Ishikawa (cell line): ENCODE results near the gene OR52J3.

Experiments
- CEBPB ChIP-seq: IDR thresholded peaks from 2 replicates; pipeline ENCODE4 v1.6.1; 2012
- CREB1 ChIP-seq: IDR thresholded peaks from 2 replicates; pipeline ENCODE4 v1.6.1; 2012; ENCODE audit warnings: low read depth
- EGR1 ChIP-seq: IDR thresholded peaks from 2 replicates; pipeline ENCODE4 v1.6.1; 2012
- EP300 ChIP-seq: IDR thresholded peaks from 2 replicates; pipeline ENCODE4 v1.6.1; 2012; ENCODE audit warnings: borderline replicate concordance
- FOXM1 ChIP-seq: IDR thresholded peaks from 2 replicates; pipeline ENCODE4 v1.6.1; 2012; ENCODE audit warnings: low read depth, borderline replicate concordance
- NFIC ChIP-seq: IDR thresholded peaks from 2 replicates; pipeline ENCODE4 v1.6.1; 2012
- RAD21 ChIP-seq: IDR thresholded peaks from 2 replicates; pipeline ENCODE4 v1.6.1; 2012; ENCODE audit warnings: low read depth
- TAF1 ChIP-seq: IDR thresholded peaks from 2 replicates; pipeline ENCODE4 v1.6.1; 2012; ENCODE audit warnings: low read depth, mild to moderate bottlenecking
- TCF12 ChIP-seq: IDR thresholded peaks from 2 replicates; pipeline ENCODE4 v1.6.1; 2012; ENCODE audit warnings: low read depth
- TEAD4 ChIP-seq: IDR thresholded peaks from 2 replicates; pipeline ENCODE4 v1.6.1; 2012
- YY1 ChIP-seq: IDR thresholded peaks from 2 replicates; pipeline ENCODE4 v1.6.1; 2012; ENCODE audit warnings: low read depth
- ZBTB7A ChIP-seq: IDR thresholded peaks from 2 replicates; pipeline ENCODE4 v1.6.1; 2012; ENCODE audit warnings: low read depth
- TF ChIP-seq, protein P1 (sequence below): IDR thresholded peaks from 2 replicates; pipeline ENCODE4 v1.6.1; 2012
- TF ChIP-seq, protein P2 (sequence below): IDR thresholded peaks from 2 replicates; pipeline ENCODE4 v1.6.1; 2012; ENCODE audit warnings: low read depth, mild to moderate bottlenecking
- TF ChIP-seq, protein P3 (sequence below): IDR thresholded peaks from 2 replicates; pipeline ENCODE4 v1.6.1; 2012

The OR52J3 gene

DNA sequence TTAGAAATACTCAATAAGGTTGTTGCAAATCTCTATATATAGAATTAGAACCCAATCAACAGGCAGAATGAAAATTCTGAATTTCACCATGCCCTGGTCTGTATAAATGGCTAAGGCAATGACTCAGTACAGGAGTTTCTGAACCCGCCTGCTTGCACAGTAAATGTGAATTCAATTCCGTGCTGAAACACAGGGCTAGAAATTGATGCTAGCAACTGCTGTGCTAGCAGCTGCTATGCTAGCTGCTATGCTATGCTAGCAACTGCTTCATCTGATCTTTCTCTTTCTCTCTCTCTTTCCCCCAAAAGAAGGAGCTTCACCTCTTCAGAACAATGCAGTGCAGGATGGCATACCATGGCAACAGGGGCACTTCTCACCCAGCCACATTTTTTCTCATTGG is 9.7 kb upstream of the OR52J3 start:
- no peak for TF ChIP-seq NFIC
- TF ChIP-seq, protein P1, sequence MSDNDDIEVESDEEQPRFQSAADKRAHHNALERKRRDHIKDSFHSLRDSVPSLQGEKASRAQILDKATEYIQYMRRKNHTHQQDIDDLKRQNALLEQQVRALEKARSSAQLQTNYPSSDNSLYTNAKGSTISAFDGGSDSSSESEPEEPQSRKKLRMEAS = no peak
- TF ChIP-seq YY1 = no peak
- no peak for TF ChIP-seq RAD21
- TF ChIP-seq TCF12 = no peak
- TF ChIP-seq, protein P2, sequence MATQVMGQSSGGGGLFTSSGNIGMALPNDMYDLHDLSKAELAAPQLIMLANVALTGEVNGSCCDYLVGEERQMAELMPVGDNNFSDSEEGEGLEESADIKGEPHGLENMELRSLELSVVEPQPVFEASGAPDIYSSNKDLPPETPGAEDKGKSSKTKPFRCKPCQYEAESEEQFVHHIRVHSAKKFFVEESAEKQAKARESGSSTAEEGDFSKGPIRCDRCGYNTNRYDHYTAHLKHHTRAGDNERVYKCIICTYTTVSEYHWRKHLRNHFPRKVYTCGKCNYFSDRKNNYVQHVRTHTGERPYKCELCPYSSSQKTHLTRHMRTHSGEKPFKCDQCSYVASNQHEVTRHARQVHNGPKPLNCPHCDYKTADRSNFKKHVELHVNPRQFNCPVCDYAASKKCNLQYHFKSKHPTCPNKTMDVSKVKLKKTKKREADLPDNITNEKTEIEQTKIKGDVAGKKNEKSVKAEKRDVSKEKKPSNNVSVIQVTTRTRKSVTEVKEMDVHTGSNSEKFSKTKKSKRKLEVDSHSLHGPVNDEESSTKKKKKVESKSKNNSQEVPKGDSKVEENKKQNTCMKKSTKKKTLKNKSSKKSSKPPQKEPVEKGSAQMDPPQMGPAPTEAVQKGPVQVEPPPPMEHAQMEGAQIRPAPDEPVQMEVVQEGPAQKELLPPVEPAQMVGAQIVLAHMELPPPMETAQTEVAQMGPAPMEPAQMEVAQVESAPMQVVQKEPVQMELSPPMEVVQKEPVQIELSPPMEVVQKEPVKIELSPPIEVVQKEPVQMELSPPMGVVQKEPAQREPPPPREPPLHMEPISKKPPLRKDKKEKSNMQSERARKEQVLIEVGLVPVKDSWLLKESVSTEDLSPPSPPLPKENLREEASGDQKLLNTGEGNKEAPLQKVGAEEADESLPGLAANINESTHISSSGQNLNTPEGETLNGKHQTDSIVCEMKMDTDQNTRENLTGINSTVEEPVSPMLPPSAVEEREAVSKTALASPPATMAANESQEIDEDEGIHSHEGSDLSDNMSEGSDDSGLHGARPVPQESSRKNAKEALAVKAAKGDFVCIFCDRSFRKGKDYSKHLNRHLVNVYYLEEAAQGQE = no peak

DNA sequence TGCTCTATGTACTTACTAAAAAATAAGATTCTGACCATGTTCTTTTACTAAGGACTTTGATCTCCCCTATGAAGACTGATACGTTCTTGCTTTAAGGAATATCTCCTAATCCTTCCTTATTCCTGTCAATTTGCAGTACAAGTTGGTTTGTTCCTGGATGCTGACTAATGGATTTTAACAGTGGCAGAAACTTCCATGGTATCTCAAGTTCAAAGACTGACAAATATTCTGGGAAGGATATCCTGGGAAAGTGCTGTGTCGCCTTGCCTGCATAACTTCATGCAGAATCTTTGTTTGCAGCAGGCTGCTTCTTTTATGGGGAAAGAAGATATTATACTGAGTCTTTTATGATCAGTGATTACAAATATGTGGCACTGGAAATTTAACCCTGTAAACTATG is 8.4 kb upstream of the OR52J3 start:
- TF ChIP-seq TCF12 = no peak
- TF ChIP-seq, protein P1 = no peak
- TF ChIP-seq CEBPB = no peak
- TF ChIP-seq, protein P3, sequence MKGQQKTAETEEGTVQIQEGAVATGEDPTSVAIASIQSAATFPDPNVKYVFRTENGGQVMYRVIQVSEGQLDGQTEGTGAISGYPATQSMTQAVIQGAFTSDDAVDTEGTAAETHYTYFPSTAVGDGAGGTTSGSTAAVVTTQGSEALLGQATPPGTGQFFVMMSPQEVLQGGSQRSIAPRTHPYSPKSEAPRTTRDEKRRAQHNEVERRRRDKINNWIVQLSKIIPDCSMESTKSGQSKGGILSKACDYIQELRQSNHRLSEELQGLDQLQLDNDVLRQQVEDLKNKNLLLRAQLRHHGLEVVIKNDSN = no peak
- no peak for TF ChIP-seq CREB1
- TF ChIP-seq NFIC = no peak
- no peak for TF ChIP-seq TEAD4
- TF ChIP-seq FOXM1 = no peak
- TF ChIP-seq, protein P2 = no peak
- TF ChIP-seq EP300 = no peak
- no peak for TF ChIP-seq ZBTB7A
- TF ChIP-seq EGR1 = no peak
- no peak for TF ChIP-seq RAD21

DNA sequence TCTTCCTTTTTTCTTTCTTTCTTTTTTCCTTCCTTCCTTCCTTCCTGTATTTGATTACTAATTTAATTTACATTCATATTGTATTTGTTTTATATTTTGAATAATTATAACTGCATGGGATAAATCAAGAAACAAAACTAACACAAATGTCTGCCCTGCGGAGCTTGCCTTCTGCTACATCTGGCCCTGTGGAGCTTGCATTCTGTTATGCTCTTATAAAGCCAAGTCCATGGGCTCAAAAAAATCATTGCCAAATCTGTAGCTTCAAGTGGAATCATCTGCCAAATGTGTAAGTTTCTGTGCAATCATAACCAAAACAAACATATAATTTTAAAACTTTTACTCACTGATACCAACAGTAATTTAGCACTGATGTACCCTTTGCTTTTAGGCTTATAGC is 8.0 kb upstream of the OR52J3 start:
- no peak for TF ChIP-seq TCF12
- TF ChIP-seq EP300 = no peak
- no peak for TF ChIP-seq YY1
- TF ChIP-seq CREB1 = no peak
- TF ChIP-seq EGR1 = no peak
- TF ChIP-seq, protein P1 = no peak
- TF ChIP-seq TAF1 = no peak
- TF ChIP-seq ZBTB7A = no peak
- no peak for TF ChIP-seq RAD21
- TF ChIP-seq, protein P3 = no peak
- TF ChIP-seq TEAD4 = no peak
- no peak for TF ChIP-seq FOXM1
- TF ChIP-seq NFIC = no peak
- TF ChIP-seq, protein P2 = no peak
- no peak for TF ChIP-seq CEBPB

DNA sequence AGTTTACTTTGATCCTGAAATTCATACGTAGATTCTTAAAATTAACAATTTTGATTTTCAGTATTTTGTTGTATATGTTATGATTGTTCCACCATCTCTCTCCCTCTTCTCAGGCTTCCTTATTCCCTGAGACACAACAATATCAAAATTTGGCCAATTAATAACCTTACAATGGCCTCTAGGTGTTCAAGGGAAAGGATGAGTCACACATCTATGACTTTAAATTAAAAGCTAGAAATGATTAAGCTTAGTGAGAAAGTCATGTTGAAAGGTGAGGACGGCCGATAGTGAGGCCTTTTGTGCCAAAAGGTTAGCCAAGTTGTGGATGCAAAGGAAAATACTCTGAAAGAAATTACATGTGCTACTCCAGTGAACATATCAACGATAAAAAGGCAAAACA is 5.5 kb upstream of the OR52J3 start:
- TF ChIP-seq, protein P2 = no peak
- no peak for TF ChIP-seq EP300
- no peak for TF ChIP-seq RAD21
- TF ChIP-seq TEAD4 = no peak
- TF ChIP-seq ZBTB7A = no peak
- TF ChIP-seq EGR1 = no peak
